PC-3 (cell line): Measurements from ENCODE around the gene MRPS9. TPM values are rescaled to one million over a fixed set of nuclear protein-coding genes. Genes with fewer than 3 reads are reported as not detected.
A peak's percentile ranks its signal among the peaks of the same experiment; 100 is the strongest.

Source experiments
- ATAC-seq: fragments of 200-7000 bp; cut with Tn5 transposase; 2 replicates; pipeline ENCODE4 v1.9.1; 2020; ENCODE audit warnings: mild to moderate bottlenecking, moderate library complexity
- Bru-seq: library from RNA; stranded (reverse); fragments of 400-500 nt; gene quantifications from one replicate; lab custom pipeline; 2021; lab: Mats Ljungman, UMichigan
- BruChase-seq, 2 experiments: library from RNA; stranded (reverse); fragments of 400-500 nt; gene quantifications; one replicate each; lab custom pipeline; 2021; lab: Mats Ljungman, UMichigan
- BruUV-seq: library from RNA; stranded (reverse); fragments of 400-500 nt; replicated peaks from 2 replicates; lab custom pipeline; 2021; lab: Mats Ljungman, UMichigan
- CTCF ChIA-PET: fragments of 300-600 bp; sonication (Branson Sonifier 250); formaldehyde crosslinking; loops from one replicate; lab custom pipeline; 2022; ENCODE audit warnings: antibody characterized with exemption; lab: Charles Lee
- POLR2A ChIA-PET: fragments of 300-600 bp; sonication (Branson Sonifier 250); formaldehyde crosslinking; loops from one replicate; lab custom pipeline; 2022; ENCODE audit warnings: antibody characterized with exemption; ENCODE audit not compliant: unreplicated experiment; lab: Charles Lee
- DNase-seq: peaks from one replicate; pipeline ENCODE4 v3.0.0-alpha.2; 2015
- H2AFZ ChIP-seq: fragments of 300-600 bp; sonication (generic); 2 replicates; pipeline ENCODE4 v1.6.0; 2016; ENCODE audit warnings: antibody characterized with exemption, low read length
- H3F3A ChIP-seq: fragments of 300-600 bp; sonication (generic); one replicate; pipeline ENCODE4 v1.6.0; 2017; ENCODE audit warnings: antibody characterized with exemption, low read length, control low read depth, mild to moderate bottlenecking; ENCODE audit not compliant: unreplicated experiment
- H3K27ac ChIP-seq: fragments of 300-600 bp; sonication (generic); 2 replicates; pipeline ENCODE4 v1.5.1; 2016; ENCODE audit warnings: mild to moderate bottlenecking, low read length
- H3K27me3 ChIP-seq: fragments of 300-600 bp; sonication (generic); 2 replicates; pipeline ENCODE4 v1.6.1; 2016; ENCODE audit warnings: low read length, mixed read lengths
- H3K36me3 ChIP-seq: fragments of 300-600 bp; sonication (generic); 2 replicates; pipeline ENCODE4 v1.6.1; 2016; ENCODE audit warnings: low read depth, mixed run types, low read length, mixed read lengths
- H3K4me1 ChIP-seq: fragments of 300-600 bp; sonication (generic); 2 replicates; pipeline ENCODE4 v1.5.1; 2016; ENCODE audit warnings: low read length; ENCODE audit not compliant: insufficient read depth
- H3K4me2 ChIP-seq: fragments of 300-600 bp; sonication (generic); 2 replicates; pipeline ENCODE4 v1.6.0; 2016; ENCODE audit warnings: low read length
- H3K4me3 ChIP-seq: fragments of 300-600 bp; sonication (generic); 2 replicates; pipeline ENCODE4 v1.5.1; 2016; ENCODE audit warnings: mild to moderate bottlenecking, low read length, mixed read lengths
- H3K79me2 ChIP-seq: fragments of 300-600 bp; sonication (generic); 2 replicates; pipeline ENCODE4 v1.6.1; 2017; ENCODE audit warnings: low read length, mixed read lengths
- H3K9ac ChIP-seq: fragments of 300-600 bp; sonication (generic); 2 replicates; pipeline ENCODE4 v1.6.0; 2016; ENCODE audit warnings: mild to moderate bottlenecking, low read length
- H3K9me2 ChIP-seq: fragments of 300-600 bp; sonication (generic); replicated peaks from 2 replicates; pipeline ENCODE4 v1.6.1; 2016; ENCODE audit warnings: mixed run types, low read length, mixed read lengths
- H3K9me3 ChIP-seq: fragments of 300-600 bp; sonication (generic); 2 replicates; pipeline ENCODE4 v1.6.1; 2016; ENCODE audit warnings: low read length, mixed read lengths
- H4K20me1 ChIP-seq: fragments of 300-600 bp; sonication (generic); 2 replicates; pipeline ENCODE4 v1.6.1; 2016; ENCODE audit warnings: low read length, mixed read lengths
- EZH2 ChIP-seq: fragments of 300-600 bp; sonication (generic); IDR thresholded peaks from one replicate; pipeline ENCODE4 v1.6.1; 2017; ENCODE audit warnings: antibody characterized with exemption, mild to moderate bottlenecking, low read length; ENCODE audit not compliant: unreplicated experiment
- EZH2phosphoT487 ChIP-seq: fragments of 300-600 bp; sonication (generic); IDR thresholded peaks from 2 replicates; pipeline ENCODE4 v1.6.1; 2018; ENCODE audit warnings: mild to moderate bottlenecking, antibody characterized with exemption, low read length, borderline replicate concordance
- intact Hi-C: fragments of 100-400 bp; cut with micrococcal nuclease; formaldehyde crosslinking; loops from 2 replicates; pipeline ENCODE4 v1.9.0; 2023
- long read RNA-seq: library from polyadenylated mRNA; unstranded; transcript quantifications from one replicate; pipeline ENCODE4 v2.0.0, GENCODE V29; 2021; ENCODE audit not compliant: unreplicated experiment
- total RNA-seq: library from RNA; depleted of rRNA; stranded (reverse); fragments of >200 nt; gene quantifications from 2 replicates; pipeline ENCODE4 v1.2.3, GENCODE V29; 2014; rRNA removed
- TF ChIP-seq, protein P1 (sequence below): fragments of 300-600 bp; sonication (generic); conservative IDR thresholded peaks from 2 replicates; pipeline ENCODE4 v1.5.1; 2017; ENCODE audit warnings: antibody characterized with exemption, low read depth, mild to moderate bottlenecking, low read length

Gene MRPS9
- total RNA-seq, result 59.7 and 64.0 TPM in 2 replicates
- percentile 71 among the genes with signal in this experiment for Bru-seq, nascent RNA
- BruChase-seq, experiment 1, labeled RNA remaining after a 6-hour chase, result percentile 58 among the genes with signal in this experiment
- percentile 65 among the genes with signal in this experiment for BruChase-seq, experiment 2, labeled RNA remaining after a 2-hour chase
- long read RNA-seq, transcript MRPS9-201 (11 exons, 1,500 nt), result major isoform, 39 of 53 reads
- long read RNA-seq, partial matches to known transcripts, result 6 of 53 reads
- long read RNA-seq, other reads (novel, unspliced or antisense), result 8 of 53 reads

DNA sequence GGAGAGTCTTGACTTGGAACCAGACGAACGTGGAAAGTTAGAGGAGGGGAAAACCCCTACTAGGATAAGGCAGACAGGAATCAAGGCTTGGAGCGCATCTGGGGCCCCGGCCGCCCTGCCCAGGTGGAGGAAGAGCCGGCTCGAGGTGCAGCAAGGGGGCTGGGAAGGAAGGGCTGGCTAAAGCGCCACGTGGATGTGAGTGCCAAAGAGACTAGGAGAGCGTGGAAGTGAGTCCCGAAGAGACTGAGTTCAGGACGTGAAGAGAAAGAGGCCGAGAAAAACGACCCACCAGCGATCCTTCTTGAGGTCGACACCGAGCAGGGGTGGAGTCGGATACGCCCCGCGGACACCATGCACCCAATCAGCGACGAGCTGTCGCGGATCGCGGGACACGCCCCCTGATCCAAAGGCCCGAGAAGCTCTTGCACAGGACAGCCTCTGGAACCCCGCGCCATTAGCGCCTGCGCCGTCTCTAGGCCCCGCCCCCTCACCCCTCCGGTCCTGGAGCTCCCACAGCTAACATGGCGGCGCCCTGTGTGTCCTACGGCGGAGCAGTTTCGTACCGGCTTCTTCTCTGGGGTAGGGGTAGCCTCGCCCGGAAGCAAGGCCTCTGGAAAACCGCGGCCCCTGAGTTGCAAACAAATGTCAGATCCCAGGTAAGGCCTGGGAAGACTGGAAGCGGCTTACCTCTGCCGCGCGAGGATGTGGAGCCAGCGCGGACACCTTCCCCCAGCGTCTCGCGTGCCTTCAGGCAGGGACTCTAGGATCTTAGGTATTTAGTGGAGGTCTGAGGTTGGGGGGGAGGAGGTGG is at the start of gene MRPS9:
Gene MRPS9, plus strand, starts transcription at position 498 of the 811 bp plus-strand sequence. Its CDS starts 24 bp downstream, at position 522.
- H3K9me2 ChIP-seq, result no peaks in the 10 kb centered on the region
- no TSS peak for BruUV-seq
- peak within 1 kb of the TSS; percentile 97 for H3K4me2 ChIP-seq
- H3K9ac ChIP-seq, result peak within 1 kb of the TSS; percentile 85
- H3K9me3 ChIP-seq, result no peaks in the 10 kb centered on the region
- ATAC-seq (peak; percentile 98), DNase-seq (peak; percentile 97)
- peak within 1 kb of the TSS; percentile 91 for H3K4me3 ChIP-seq
- intact Hi-C loops, result loop anchor here (2.0 kb wide), 1 partner anchor 33 kb away; no protein-coding TSS in a partner anchor
- H3K79me2 ChIP-seq, result peaks cover 48% of the 10 kb centered on the region
- no peaks in the 10 kb centered on the region for H3F3A ChIP-seq
- no peaks in the 10 kb centered on the region for H3K27me3 ChIP-seq
- H3K36me3 ChIP-seq, result 0 out of 2 replicates have a peak, but pooled peaks cover 2% of the 10 kb centered on the region
- H2AFZ ChIP-seq, result peak within 1 kb of the TSS; percentile 95
- H3K4me1 ChIP-seq, result peaks cover 20% of the 10 kb centered on the region
- H4K20me1 ChIP-seq, result peaks cover 21% of the 10 kb centered on the region
- POLR2A ChIA-PET, result interaction anchor here (0.5 to 0.7 kb wide), 3 partner anchors 32 to 611 kb away, joined by 3 to 4 read pairs (median 3); no protein-coding TSS in a partner anchor
- TF ChIP-seq, protein P1, sequence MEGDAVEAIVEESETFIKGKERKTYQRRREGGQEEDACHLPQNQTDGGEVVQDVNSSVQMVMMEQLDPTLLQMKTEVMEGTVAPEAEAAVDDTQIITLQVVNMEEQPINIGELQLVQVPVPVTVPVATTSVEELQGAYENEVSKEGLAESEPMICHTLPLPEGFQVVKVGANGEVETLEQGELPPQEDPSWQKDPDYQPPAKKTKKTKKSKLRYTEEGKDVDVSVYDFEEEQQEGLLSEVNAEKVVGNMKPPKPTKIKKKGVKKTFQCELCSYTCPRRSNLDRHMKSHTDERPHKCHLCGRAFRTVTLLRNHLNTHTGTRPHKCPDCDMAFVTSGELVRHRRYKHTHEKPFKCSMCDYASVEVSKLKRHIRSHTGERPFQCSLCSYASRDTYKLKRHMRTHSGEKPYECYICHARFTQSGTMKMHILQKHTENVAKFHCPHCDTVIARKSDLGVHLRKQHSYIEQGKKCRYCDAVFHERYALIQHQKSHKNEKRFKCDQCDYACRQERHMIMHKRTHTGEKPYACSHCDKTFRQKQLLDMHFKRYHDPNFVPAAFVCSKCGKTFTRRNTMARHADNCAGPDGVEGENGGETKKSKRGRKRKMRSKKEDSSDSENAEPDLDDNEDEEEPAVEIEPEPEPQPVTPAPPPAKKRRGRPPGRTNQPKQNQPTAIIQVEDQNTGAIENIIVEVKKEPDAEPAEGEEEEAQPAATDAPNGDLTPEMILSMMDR, result no peak
- TF ChIP-seq EZH2 (no peak), EZH2phosphoT487 (no peak)
- H3K27ac ChIP-seq, result peak within 1 kb of the TSS; percentile 14
- CTCF ChIA-PET, result no interaction called here

DNA sequence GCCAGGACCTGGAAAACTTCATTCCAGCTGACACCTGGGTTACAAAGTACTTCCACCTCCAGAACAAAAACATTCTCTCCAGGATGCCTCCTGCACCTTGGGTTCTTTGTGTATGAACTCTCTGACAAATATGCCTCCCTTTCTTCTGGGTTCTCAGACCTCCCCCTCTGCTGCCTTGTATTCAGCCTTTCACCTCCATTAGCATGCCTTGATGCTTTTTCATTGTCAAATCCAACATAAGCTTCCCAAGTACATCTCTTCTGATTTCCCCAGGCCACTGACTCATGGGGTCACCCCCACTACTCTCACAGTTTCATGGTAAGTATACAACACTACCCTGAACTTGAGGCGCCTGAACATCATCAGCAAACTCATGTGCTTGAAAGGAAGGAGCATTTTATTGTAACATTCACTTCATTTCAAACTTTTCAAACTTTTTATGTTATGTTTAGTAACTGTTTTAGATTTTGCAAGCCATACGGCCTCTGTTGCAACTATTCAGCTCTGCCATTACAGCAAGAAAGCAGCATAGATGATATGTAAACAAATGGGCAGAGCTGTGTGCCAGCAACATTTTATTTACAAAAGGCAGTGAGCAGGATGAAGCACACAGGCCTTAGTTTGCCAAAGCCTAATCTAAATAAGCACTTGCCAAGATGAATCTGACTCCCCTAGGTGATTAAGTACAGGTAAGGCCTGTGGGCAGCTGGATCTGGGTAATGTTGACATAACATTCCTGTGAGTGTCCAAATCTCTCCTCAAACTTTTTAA is 32.5 kb upstream of the MRPS9 start:
- BruUV-seq, result no TSS peak
- H3K9me2 ChIP-seq, result no peaks in the 10 kb centered on the region
- H3K9me3 ChIP-seq, result no peaks in the 10 kb centered on the region
- intact Hi-C loops, result loop anchor here (2.0 kb wide), 1 partner anchor 33 kb away; the partner anchor contains the start of gene MRPS9
- peaks cover 20% of the 10 kb centered on the region for H3K4me1 ChIP-seq
- H3K9ac ChIP-seq, result no peak overlapping the region
- no peaks in the 10 kb centered on the region for H3F3A ChIP-seq
- H3K79me2 ChIP-seq, result no peaks in the 10 kb centered on the region
- peak overlapping the region; percentile 28; the same call in 1 of the 2 replicates for H3K4me3 ChIP-seq
- peak overlapping the region; percentile 76 for H3K4me2 ChIP-seq
- CTCF ChIA-PET, result no interaction called here
- H3K36me3 ChIP-seq, result no peaks in the 10 kb centered on the region
- peak overlapping the region; percentile 69 for H3K27ac ChIP-seq
- H3K27me3 ChIP-seq, result no peaks in the 10 kb centered on the region
- TF ChIP-seq EZH2 (no peak), EZH2phosphoT487 (no peak)
- TF ChIP-seq, protein P1, result no peak
- peak; percentile 90 for DNase-seq
- H2AFZ ChIP-seq, result peak overlapping the region; percentile 0
- POLR2A ChIA-PET, result interaction anchor here (0.6 kb wide), 1 partner anchor 33 kb away, joined by 3 read pairs; the partner anchor contains the start of gene MRPS9
- peak; percentile 91 for ATAC-seq
- no peaks in the 10 kb centered on the region for H4K20me1 ChIP-seq
